Measurements from ENCODE around the gene ARHGAP10. TPM values are rescaled to one million over a fixed set of nuclear protein-coding genes. Genes with fewer than 3 reads are reported as not detected.

The ARHGAP10 gene
- total and polyA plus RNA-seq, 10 of the 15 experiments (the other 5 are each of a cell fraction or from before 2014, with no cell fraction given) = 1.3 to 25.8 (median 17.2) TPM

DNA sequence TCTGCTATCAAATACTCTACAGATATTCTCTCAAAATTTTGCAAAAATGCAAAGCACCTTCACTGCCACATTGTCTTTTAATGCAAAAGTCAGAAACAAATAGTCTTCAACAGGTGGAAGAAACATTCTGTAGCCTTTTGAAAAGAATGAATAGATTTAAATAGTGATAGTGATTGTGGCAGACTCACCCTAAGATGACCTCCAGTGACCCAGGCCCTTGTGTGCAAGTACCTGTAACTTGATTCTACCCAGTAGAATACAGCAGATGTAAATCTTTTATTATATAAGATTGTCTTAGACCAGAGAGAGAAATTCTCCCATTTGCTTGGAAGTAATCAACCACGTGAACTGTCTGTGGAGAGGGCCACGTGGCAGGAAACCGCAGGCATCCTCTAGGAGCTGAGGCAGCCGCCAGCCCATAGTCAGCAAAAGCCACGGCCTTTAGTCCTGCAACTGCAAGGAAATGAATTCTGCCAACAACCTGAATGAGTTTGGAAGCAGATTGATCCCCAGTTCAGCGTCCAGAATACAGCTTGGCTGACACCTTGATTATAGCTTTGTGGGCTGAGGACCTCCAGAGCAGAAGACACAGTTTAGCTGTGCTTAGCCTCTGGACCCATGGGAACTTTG lies 272.5 kb downstream of the ARHGAP10 start:
- FAIRE-seq (no peak), ATAC-seq (no peak), DNase-seq (ENCODE audit: low read depth, low spot score) (no peak)
- Histone ChIP-seq H2AFZ (ENCODE audit: control insufficient read depth, low read depth, low read length) (no peak overlapping the region), H3K4me1 (ENCODE audit: control insufficient read depth, insufficient read depth, low read length) (no peaks in the 10 kb centered on the region), H4K20me1 (ENCODE audit: control insufficient read depth, insufficient read depth) (no peaks in the 10 kb centered on the region), H3K79me2 (ENCODE audit: control insufficient read depth, insufficient read depth, low read length) (no peaks in the 10 kb centered on the region), H3K4me3 (no peak overlapping the region), H3K36me3 (ENCODE audit: control insufficient read depth in 2 of 2, insufficient read depth in 2 of 2, low read length in 1 of 2) (peaks cover 0 to 3% of the 10 kb centered on the region in 2 experiments; a peak in 2 of 4 replicates), H3K27ac (ENCODE audit: control insufficient read depth, insufficient read depth) (no peak overlapping the region), H3K9ac (ENCODE audit: control insufficient read depth, insufficient read depth, low read length) (no peak overlapping the region), H3K27me3 (replicated peaks in 1 of 2; ENCODE audit: control insufficient read depth in 2 of 2, insufficient read depth in 2 of 2, low read length in 1 of 2) (no peaks in the 10 kb centered on the region), H3K4me2 (ENCODE audit: control insufficient read depth, insufficient read depth) (no peak overlapping the region), H3K9me3 (replicated peaks; ENCODE audit: control insufficient read depth, insufficient read depth, low read length) (no peaks in the 10 kb centered on the region; the same call in 2 of the 3 replicates)
- 38% methylated on average over 5 of the region's 6 CpGs for WGBS (ENCODE audit: insufficient coverage, insufficient replicate concordance, low lambda C conversion rate, missing lambda C conversion rate)
- ChIA-PET POLR2A (no interaction called here), SMC1A (ENCODE audit: uncharacterized antibody, unreplicated experiment) (interaction anchor here (1.0 kb wide), 1 partner anchor 10 kb away, joined by 3 read pairs; no protein-coding TSS in a partner anchor), RAD21 (ENCODE audit: unreplicated experiment) (no interaction called here), CTCF (interaction anchor here (0.5 to 1.3 kb wide), 2 partner anchors 21 to 28 kb away, joined by 3 read pairs; no protein-coding TSS in a partner anchor)
- in situ Hi-C loops (cut with MboI) = no loop called here
- intact Hi-C loops (cut with micrococcal nuclease; ENCODE audit: unreplicated experiment) = no loop called here
- TF ChIP-seq RAD51 (IDR thresholded peaks at IDR 0.05) = no peak
- no peak for TF ChIP-seq NR2C2 (IDR thresholded peaks at IDR 0.05; ENCODE audit: borderline replicate concordance, control insufficient read depth, insufficient read length, low read depth)
- TF ChIP-seq, protein P1, sequence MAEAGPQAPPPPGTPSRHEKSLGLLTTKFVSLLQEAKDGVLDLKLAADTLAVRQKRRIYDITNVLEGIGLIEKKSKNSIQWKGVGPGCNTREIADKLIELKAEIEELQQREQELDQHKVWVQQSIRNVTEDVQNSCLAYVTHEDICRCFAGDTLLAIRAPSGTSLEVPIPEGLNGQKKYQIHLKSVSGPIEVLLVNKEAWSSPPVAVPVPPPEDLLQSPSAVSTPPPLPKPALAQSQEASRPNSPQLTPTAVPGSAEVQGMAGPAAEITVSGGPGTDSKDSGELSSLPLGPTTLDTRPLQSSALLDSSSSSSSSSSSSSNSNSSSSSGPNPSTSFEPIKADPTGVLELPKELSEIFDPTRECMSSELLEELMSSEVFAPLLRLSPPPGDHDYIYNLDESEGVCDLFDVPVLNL (IDR thresholded peaks at IDR 0.05; ENCODE audit: low read depth, low read length) = no peak
- TF ChIP-seq, protein P2, sequence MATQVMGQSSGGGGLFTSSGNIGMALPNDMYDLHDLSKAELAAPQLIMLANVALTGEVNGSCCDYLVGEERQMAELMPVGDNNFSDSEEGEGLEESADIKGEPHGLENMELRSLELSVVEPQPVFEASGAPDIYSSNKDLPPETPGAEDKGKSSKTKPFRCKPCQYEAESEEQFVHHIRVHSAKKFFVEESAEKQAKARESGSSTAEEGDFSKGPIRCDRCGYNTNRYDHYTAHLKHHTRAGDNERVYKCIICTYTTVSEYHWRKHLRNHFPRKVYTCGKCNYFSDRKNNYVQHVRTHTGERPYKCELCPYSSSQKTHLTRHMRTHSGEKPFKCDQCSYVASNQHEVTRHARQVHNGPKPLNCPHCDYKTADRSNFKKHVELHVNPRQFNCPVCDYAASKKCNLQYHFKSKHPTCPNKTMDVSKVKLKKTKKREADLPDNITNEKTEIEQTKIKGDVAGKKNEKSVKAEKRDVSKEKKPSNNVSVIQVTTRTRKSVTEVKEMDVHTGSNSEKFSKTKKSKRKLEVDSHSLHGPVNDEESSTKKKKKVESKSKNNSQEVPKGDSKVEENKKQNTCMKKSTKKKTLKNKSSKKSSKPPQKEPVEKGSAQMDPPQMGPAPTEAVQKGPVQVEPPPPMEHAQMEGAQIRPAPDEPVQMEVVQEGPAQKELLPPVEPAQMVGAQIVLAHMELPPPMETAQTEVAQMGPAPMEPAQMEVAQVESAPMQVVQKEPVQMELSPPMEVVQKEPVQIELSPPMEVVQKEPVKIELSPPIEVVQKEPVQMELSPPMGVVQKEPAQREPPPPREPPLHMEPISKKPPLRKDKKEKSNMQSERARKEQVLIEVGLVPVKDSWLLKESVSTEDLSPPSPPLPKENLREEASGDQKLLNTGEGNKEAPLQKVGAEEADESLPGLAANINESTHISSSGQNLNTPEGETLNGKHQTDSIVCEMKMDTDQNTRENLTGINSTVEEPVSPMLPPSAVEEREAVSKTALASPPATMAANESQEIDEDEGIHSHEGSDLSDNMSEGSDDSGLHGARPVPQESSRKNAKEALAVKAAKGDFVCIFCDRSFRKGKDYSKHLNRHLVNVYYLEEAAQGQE (IDR thresholded peaks at IDR 0.05; ENCODE audit: low read depth, low read length) = no peak
- TF ChIP-seq POLR2A (IDR thresholded peaks at IDR 0.05; ENCODE audit: low read depth, low read length) = no peak
- TF ChIP-seq SMAD5 (IDR thresholded peaks at IDR 0.05; ENCODE audit: low read depth) = no peak
- TF ChIP-seq ZNF217 (IDR thresholded peaks at IDR 0.05) = no peak
- TF ChIP-seq ZSCAN29 (IDR thresholded peaks at IDR 0.05) = no peak
- no peak for TF ChIP-seq CEBPB (IDR thresholded peaks at IDR 0.05; ENCODE audit: borderline replicate concordance in 1 of 2, low read depth in 2 of 2, low read length in 2 of 2)
- no peak for TF ChIP-seq MEF2B (IDR thresholded peaks at IDR 0.05; ENCODE audit: partially characterized antibody, poor library complexity, severe bottlenecking)
- no peak for TF ChIP-seq NR2C1 (IDR thresholded peaks at IDR 0.05)
- no peak for TF ChIP-seq RAD21 (IDR thresholded peaks at IDR 0.05; ENCODE audit: insufficient read depth, low read depth, low read length)
- no peak for TF ChIP-seq PML (IDR thresholded peaks at IDR 0.05; ENCODE audit: low read length)
- no peak for TF ChIP-seq BRCA1 (IDR thresholded peaks at IDR 0.05; ENCODE audit: low read depth, low read length)
- TF ChIP-seq MYB (IDR thresholded peaks at IDR 0.05; ENCODE audit: borderline replicate concordance, low read depth, low read length) = no peak
- no peak for TF ChIP-seq NRF1 (conservative IDR thresholded peaks at IDR 0.05; ENCODE audit: low read depth, low read length)
- no peak for TF ChIP-seq KAT2A (conservative IDR thresholded peaks at IDR 0.05; ENCODE audit: control insufficient read depth, low read depth, low read length)
- BruUV-seq (replicated peaks) = no TSS peak

Data from GM12878 (cell line).